HG02763 (cell line): Measurements from ENCODE around the gene CBX2.

Source experiments
- ATAC-seq: cut with Tn5 transposase; IDR thresholded peaks from one replicate; pipeline ENCODE4 v1.9.1; 2021; ENCODE audit warnings: mild to moderate bottlenecking, moderate library complexity; ENCODE audit not compliant: unreplicated experiment

Gene CBX2

DNA sequence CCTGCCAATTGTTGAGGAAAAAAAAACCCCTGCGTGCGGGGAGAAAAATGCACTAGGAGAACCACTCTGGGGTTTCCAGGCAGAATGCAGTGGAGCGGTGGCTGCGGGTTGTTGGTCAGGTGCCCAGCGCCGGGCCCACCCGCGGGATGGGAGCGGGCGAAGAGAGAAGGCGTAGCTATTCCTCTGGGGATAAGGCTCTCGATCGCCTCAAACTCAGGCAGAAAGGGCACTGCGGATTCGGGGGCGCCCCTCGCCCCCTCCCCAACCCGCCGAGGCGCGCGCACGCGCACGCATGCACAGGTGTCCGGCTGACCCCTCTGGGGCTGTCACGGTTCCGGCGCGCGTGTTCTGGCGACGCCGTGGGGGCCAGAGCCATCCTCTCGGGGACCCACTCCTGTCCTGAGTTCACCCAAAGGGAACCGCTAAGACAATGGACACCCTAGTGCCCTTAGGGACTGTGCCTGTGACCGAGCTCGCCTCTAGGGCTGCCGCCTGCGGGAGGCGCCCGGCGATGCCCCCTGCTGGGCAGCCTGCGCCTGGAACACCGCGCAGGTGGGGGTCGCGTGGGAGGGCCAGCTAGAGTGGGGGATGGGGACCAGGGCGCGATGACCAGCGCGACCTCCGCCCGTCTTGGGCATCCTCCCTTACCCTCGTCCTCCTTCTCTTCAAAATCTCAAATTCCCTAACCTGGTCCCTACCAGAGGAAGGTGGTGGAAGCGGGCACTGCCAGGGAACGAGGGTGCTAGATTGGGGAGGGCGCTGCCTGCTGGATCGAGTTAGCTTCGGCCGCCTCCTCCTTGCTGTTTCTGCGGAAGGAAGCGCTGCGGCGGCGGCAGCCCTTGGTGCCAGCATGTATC, 33.3 kb downstream of the CBX2 start:
- ATAC-seq: no peak

DNA sequence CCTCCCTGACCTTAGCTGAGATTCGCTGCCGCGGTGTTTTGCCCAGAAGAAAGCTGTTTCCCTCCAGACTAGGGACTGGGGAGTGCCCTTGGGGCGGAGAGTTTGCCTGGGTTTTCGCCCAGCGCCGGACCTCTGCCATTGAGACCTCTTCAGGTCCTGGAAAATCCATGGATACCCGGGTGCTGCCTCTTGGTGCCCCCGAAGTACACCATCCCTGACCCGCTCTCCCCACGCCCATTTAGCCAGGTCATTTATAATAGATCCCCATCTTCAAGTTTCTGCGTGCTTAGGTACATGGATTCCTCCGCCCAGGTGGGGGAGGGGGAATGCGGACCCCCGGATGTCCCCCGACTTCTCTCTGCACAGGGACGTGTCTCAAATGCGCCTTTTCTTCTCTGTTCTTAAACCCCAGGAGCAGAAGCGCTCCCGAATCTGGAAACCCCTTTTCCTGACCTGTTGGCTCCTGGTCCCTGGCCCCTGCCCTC, 34.0 kb downstream of the CBX2 start:
- no peak for ATAC-seq

DNA sequence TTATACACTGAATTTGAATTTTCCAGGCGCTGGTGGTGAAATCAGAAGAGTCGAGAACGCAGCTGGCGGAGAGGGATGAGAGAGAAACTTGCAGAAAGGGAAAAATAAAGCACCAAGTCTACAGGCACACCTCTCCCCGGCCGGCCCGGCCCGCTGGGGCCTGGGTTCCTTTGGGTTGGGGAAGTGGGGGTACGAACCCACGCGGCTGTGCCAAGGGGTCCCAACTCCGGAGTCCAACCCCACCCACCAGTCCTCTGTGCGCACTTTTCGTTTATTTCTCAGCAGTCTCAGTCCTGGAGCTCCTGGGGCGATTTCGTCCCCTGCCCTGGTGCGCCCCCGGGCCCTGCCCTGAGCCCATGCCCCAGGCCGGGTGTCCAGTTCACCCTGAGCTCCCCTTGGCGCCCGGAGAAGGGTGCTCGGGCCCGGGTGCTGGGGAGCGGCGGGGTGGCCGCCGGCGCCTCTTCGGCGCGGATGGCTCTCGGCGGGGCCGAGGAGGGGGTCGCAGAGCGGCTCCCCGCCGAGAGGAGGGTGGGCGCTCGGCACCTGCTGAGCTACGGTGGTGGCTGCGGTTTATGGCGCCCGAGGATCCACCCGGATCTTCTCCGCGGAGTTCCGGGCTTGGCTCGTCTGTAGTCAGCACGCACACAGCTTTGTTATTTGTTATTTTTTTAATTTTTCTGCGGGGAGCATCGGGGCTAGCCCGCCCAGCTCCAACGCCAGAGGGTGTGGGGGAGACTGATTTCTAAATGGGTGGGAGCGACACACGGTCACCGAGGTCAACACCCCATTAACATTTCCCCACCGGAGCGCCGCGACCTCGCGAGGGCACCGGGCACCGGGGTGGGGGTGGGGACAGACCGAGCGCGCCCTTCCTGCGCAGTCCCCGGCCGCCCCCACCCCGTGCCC, 34.7 kb downstream of the CBX2 start:
- no peak for ATAC-seq

DNA sequence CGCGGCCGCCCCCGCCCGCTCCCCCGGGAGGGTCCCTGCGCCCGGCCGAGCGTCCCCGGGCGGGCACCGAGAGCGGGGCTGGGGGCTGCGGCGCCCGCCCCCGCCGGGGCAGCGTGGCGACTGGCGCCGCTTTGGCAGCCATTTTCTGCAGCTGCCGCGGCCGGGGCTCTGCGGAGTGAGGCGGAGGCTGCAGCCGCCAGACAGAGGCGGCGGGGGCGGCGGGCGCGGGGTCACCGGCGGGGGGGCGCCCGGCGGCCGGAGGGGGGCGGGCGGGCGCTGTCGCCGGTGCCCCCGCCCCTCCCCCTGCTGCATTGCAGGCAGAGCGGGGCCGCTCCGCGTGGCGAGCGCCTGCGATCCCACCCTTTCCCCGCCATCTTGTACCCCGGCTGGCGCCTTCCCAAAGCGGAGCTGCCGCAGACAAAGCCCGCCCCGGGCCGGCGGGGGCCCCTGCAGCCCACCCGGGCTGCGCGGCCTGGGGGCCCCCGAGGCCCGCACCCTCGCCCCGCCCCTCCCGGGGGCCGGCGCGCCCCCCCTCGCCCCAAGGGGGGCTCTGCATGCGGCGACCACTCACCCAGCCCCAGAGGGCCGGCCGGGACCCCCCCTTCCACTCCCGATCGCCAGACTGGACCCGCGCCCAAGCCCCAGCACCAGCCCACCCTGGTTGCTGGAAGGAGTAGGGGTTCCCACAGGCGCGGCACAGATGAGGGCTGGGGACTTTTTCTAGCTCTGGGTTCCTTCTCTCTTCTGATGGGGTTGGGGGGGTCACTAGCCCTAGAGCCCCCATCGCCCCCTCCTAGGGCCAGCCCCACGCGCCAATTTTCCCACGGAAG, 35.6 kb downstream of the CBX2 start:
- no peak for ATAC-seq

DNA sequence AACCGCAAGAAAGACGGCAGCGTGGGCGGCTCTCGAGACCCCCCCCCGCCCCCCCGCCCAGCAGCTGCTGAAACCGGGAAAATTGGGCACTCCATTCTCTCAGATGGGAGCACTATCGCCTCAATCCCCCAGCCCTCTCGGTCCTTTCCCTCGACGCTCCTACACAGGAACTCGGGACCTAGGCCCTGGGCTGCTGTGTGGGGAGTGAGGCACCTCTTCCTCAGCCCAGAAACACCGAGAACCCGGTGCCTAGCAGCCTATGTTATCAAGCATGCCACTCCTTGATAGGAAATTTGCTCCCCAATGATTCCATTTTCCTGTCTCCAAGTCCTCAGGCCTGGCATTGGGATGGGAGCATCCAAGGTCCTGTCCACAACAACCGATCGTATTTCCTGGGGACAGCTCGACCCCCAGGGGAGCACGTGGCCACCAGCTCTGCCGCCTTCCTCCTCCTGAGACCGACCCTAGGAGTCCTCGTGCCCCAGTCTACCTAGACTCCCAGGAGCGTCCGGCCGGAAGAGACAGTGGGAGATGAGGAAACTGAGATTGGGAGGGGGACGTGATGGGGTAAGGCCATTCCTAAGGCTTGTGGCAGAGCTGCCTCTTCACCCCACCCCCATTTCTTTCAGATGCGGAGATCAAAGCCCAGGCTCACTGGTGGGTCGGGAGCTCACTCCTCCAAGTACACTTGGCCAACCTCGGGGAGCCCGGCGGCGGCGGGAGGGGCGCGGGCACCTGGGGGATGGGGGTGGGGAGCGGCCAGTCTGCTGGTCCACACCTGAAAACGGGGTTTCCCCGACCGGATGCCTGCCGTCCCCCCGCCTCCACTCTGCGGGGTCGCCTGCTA, 36.4 kb downstream of the CBX2 start:
- no peak for ATAC-seq

DNA sequence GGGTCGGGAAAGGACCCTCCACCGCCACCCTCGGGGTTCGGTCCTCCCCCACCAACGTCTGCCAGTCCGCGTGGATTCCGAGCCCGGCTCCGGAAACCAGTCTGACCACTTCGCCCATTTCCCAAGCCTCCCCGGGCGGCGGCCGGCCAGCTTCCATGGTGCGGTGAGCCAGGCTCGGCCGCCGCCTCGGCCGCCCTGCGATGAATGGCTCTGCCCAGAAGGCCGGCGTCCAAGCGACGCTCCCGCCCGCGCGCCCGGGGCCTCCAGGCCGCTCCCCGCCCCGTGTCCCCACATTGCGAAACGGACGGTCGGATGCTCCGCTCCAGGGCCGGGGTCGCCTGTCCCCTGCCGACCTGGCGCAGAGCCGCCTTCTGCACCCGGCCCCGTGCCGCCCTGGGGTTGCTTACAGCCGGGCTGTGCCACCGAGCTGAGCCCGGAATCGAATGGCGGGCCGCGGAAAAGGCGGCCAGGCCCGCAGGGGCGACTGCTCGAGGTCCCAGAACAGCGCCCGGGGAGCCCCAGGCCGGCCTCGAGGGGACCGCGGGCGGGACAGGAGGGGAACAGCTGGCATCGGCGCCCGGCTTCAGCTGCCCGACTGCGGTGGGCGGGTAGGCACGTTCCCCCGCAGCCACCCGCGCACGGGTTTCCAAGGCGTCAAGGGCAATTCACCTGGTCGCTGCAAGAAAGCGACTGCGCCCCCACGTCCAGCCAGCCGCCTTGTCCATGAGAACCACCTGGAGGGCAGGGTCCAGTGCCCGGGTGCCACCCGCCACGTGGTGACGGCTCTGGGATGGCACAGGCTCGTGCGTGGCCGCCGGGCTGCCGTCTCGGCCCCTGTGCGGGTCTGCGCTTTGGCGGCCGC, 37.3 kb downstream of the CBX2 start:
- ATAC-seq: no peak

DNA sequence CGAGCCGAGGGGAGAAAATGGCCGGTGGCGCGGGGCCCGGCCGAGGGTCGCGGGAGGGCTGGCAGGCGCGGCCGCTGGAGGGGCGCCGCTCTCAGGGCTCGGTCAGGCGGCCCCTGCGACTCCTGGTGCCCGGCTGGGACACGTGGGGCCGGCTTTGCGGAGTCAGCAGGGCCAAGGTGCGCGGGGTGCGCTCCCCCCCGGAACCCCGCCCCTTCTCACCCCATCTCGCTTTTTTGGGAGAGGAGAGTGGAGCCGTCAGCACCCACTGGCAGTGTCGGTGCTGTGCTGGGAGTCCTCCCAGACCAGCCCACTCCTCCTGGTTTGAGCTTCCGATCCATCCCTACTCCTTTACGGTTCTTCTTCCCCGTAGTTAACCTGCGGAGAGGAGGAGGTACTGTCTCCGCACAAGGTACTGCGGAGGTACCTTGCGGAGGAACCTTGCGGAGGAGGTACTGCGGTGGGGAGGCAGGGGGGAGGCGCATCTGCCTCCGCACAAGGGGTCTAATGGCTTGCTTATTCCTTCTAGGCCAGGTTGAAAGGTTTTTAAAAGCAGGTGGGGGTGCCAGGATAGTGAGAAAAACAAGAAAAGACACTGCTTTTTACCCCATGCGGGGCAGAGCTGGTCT, 38.0 kb downstream of the CBX2 start:
- ATAC-seq: no peak

DNA sequence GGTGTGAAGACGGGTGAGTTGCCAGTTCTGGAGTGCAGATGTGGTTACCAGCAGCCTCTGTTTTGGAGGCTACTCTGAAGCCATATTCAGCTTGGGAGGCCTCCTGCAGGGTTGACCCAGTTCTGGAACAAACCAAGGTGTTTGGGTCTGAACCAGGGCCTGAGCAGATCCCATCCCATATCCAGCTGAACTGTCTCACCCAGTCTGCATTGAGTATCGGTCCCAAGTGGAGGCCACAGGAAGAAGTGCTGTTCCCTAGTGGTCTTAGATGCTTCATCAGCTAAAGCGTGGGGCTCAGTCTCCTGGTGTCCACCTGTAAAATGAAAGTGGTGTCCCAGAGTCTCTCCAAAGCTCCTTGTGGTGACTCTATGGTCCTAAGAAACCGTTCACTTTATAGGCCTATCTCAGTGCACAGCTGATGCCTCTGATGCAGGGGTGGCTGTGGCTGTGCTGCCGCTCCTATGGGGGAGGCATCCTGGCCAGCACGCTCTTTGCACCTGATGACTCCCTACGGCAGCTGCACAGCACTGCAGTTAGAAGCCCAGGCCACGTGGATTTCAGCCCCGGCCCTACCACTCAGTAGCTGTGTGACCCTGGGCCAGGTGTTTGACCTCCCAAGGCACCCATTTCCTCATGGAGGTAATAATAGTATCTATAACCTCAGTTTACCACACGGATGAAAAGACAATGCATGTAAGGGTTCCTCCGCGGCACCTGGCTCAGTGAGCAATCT, 40.2 kb downstream of the CBX2 start:
- no peak for ATAC-seq

DNA sequence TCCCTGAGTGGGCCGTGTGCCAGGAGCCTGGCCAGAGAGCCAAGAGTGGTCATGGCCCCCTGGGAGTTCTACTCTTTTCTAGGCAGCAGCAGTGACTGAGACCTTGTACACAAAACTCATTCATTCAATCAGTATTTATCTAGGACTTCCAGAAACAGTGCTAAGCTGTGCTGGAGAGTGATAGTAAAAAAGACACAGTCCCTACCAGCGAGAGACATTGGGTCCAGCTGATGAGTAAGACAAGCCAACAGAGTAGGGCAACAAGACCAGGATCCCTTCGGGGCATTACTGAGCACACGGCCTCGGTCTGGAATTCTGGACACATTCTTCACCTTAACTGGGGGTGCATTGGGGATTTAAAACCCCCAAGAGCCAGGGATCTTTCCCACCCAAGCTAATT, 41.1 kb downstream of the CBX2 start:
- no peak for ATAC-seq

DNA sequence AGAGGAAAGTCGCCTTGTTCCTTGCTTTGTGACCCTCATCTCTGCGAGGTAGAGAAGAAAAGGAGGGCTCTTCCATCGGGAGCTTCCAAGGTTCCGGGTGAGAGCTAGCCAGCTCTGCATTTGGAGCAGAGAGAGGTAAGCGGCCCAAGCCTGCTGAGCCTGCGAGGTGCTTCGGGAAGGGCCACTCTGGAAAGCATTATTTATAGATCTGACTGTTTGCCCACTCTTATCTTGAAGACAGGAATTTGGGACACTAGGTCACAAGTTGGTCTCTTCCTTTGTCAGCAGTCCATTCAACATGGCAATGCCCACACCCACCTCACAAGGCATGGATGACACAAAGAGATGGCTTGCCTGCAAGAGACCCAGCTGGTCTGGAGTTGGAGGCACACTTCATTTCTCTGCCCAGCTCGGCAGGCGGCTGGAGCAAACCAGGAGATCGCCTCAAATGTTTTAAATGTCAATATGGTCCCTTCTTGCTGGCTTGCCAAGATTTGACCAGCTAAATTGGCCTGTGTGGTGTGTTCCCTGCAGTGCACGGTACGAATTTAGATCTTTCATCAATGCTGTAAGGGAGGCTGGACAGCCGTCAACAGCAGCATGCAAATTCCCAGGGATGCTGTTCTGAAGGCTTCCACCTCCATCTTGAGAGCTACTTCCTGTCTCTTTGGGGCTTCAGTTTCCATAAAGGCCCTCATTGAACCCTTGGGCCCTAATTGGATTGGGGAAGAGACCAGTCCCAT, 41.8 kb downstream of the CBX2 start:
- no peak for ATAC-seq

DNA sequence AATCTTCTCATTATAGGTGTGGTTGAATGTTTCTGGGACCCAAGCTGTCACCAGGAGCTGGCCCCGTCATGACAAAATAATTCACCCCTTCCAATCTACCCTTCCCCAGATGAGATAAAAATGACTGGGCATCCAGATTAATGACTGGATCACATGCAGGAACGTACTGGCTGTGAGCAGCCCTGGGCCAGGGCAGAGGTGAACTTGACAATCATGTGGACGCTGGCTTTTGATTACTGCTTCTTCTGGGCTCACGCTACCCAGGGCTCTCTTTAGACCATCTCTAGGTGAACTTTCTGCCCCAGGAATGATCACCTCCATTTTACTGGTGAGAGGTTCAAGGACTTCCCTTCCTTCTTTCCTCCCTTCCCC, 43.0 kb downstream of the CBX2 start:
- ATAC-seq: no peak

DNA sequence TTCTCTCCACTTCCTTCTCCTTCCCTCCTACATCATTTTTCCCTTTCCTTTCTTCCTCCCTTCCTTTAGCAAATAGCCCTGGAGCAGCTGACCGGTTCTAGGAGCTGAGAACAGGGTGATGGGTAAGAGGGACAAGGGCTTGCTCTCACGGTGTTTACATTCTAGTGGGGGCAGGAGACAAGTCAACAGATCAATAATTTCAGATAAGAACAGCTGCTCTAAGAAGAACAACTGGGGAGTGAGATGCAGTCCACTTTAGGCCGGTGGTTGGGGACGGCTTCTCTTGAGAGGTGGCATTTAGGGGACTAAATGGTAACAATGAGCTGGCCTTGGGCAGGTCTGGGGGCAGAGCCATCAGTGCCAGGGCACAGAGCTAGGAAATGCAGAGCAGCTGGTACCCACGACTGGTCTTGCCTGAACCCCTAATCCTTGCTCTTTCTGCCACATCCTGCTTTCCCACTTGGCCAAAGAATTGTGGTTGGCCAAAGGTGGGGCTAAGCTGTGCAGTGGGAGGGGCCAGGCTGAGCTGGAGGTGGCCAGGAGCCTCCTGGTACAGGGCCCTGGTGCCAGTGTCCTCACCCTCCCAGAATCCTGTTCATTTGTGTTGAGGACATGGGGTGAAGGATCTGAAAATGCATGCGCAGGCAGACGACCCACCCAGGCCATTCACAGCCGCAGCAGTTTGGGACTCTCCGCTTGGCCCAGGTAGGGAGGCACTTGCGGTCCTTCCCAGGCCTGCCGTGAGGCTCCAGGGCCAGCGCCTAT, 43.6 kb downstream of the CBX2 start:
- ATAC-seq: no peak

DNA sequence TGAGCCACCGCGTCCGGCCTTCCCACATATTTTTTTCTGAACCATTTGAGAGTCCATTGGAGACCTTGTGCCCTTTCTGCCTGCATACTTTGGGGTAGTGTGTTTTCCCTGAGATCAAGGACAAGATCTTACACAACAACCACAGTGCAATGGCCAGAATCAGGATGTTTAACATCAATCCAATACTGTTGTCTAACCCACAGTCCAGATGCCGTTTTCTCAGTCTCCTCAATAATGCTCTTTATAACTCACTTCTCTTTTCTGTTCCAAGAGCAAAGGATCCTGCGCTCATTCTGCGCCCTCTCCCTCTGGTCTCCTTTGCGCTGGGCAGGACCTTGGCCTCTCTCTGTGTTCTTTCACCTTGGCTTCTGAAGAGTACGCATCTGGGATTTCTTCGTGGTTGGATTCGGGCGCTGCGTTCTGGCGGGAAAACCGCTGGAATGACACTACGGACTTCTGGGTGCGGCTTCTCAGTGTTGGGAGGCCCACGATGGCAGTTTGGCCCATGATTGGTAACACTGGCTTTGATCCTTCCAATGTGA, 44.7 kb downstream of the CBX2 start:
- no peak for ATAC-seq

DNA sequence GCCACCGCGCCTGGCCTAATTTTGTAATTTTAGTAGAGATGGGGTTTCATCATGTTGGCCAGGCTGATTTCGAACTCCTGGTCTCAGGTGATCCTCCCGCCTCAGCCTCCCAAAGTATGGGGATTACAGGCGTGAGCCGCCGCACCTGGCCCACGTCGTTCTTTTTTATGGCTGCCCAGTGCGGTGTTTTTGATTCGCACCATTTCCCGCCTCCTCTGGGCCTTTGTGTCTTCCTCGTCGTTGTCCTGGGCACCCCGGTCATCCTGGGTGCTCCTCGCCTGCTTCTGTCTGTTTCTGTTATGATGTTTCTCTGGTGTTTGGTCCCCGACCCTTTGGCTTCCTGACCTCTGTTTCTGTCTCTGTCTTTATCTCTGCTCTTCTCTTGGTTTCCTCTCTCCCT, 46.3 kb downstream of the CBX2 start:
- no peak for ATAC-seq

DNA sequence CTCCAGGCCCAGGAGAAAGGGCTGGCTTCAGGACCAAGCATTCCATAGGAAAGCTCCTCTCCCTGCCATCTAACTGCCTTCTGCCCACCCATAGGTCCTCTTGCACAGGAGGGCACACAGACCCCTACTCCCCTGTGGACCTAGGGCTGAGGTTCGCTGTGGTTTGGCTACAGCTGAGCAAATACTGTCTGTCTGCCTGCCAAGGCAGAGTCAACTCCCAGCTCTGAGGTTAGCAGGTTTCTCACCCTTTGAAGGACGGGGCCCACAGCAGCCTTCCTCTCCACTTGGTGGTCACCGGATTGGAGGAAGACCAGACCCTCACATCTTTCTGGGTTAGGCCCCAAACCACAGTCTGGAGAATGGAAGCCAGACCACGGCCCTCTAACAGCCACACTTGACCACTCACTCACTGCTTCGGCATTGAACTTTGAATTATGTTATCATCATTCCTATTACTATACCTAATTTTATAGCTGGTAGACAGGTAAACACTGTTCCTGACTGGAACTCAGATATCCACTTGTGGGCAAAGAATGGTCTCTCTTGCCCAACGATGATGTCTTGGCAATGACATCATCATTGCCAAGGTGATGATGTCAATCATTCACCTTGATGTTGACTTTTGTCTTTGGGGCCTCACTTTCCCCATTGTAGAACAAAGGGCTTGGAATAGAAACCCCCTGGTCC, 47.1 kb downstream of the CBX2 start:
- ATAC-seq: no peak

DNA sequence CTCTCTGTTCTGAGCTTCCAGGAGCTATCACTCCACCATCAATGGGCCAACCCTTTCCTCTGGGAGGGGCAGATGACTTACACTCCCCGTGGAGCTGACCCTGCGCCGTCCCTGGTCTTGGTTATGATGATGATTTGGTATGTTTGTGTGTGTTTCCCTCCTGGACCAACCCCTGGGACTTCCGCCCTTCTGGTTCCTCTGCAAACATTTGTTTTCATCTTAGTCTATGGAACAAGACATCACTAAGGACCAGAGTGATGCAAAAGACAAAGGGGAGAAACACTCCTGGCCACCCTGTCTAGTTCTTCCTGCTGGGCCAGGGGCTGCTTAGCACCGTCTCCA, 47.6 kb downstream of the CBX2 start:
- ATAC-seq: no peak
